K562 (cell line): Measurements from ENCODE around the gene DIS3L2. TPM values are rescaled to one million over a fixed set of nuclear protein-coding genes. Genes with fewer than 3 reads are reported as not detected.

Experiments
- ATAC-seq: fragments of 200-7000 bp; cut with Tn5 transposase; 3 replicates; pipeline ENCODE4 v1.9.1; 2020; ENCODE audit warnings: moderate library complexity
- BruUV-seq: library from RNA; stranded (reverse); fragments of 400-500 nt; replicated peaks from 2 replicates; lab custom pipeline; 2021; lab: Mats Ljungman, UMichigan
- CTCF ChIA-PET: fragments of 300-600 bp; formaldehyde crosslinking; extraction: SDS; loops from one replicate; lab custom pipeline; 2021; ENCODE audit warnings: low intra/inter-chr PET ratio; lab: Yijun Ruan, JAX
- POLR2A ChIA-PET: fragments of 300-600, 350-650 bp; sonication (Branson Sonifier 250); formaldehyde crosslinking; extraction: SDS; loops from one replicate; lab custom pipeline; 2021; ENCODE audit warnings: antibody characterized with exemption, inconsistent platforms; lab: Yijun Ruan, JAX
- DNase-seq, 4 experiments: peaks; one replicate each; pipeline versions ENCODE4 v3.0.0 to v3.0.0-alpha.2; 2011 to 2018; ENCODE audit warnings: low spot score in 3 of 4, mixed read lengths in 3 of 4; ENCODE audit errors: extremely low read depth in 1 of 4
- FAIRE-seq: peaks from 2 replicates; lab custom pipeline; 2011; peaks lifted over from hg19 to GRCh38; lab: Jason Lieb, UNC
- H2AFZ ChIP-seq: 2 replicates; pipeline ENCODE4 v1.6.0; 2011; ENCODE audit warnings: low read depth, low read length, control low read depth, inconsistent platforms
- H3K27ac ChIP-seq: fragments of 200-600 bp; 3 replicates; pipeline ENCODE4 v1.8.0; 2011; ENCODE audit warnings: low read depth, mild to moderate bottlenecking, control low read depth, inconsistent platforms, low read length, moderate library complexity, mixed read lengths; ENCODE audit errors: extremely low read depth
- H3K27me3 ChIP-seq, 2 experiments: fragments of 300-600 bp in 1 of 2; 2 replicates in 1 of 2; 3 replicates in 1 of 2; pipeline versions ENCODE4 v1.6.0 to v1.8.0; 2011; ENCODE audit warnings: inconsistent platforms in 2 of 2, low read length in 2 of 2, mild to moderate bottlenecking in 1 of 2, mixed read lengths in 1 of 2, moderate library complexity in 1 of 2; ENCODE audit not compliant: control insufficient read depth in 2 of 2, insufficient read depth in 2 of 2
- H3K36me3 ChIP-seq: fragments of 300-600 bp; 3 replicates; pipeline ENCODE4 v1.8.0; 2011; ENCODE audit warnings: mild to moderate bottlenecking, low read length, inconsistent platforms; ENCODE audit not compliant: control insufficient read depth, insufficient read depth
- H3K4me1 ChIP-seq, 2 experiments: fragments of 200-600 bp in 1 of 2; replicated peaks in 1 of 2; 2 replicates in 1 of 2; 3 replicates in 1 of 2; pipeline versions ENCODE4 v1.5.1 to v1.8.0; 2011; ENCODE audit warnings: inconsistent platforms in 2 of 2, low read length in 2 of 2, mild to moderate bottlenecking in 1 of 2, mixed read lengths in 1 of 2, moderate library complexity in 1 of 2; ENCODE audit not compliant: control insufficient read depth in 2 of 2, insufficient read depth in 2 of 2
- H3K4me2 ChIP-seq: 2 replicates; pipeline ENCODE4 v1.6.1; 2011; ENCODE audit warnings: low read length, control low read depth, inconsistent platforms, mixed read lengths; ENCODE audit not compliant: insufficient read depth
- H3K4me3 ChIP-seq: fragments of 200-600 bp; sonication (generic), shearing (Covaris generic); 2 replicates; pipeline ENCODE4 v1.5.1; 2016; ENCODE audit warnings: control low read depth, inconsistent platforms
- H3K79me2 ChIP-seq: fragments of 200-600 bp; 3 replicates; pipeline ENCODE4 v1.8.0; 2011; ENCODE audit warnings: low read length, inconsistent platforms; ENCODE audit not compliant: control insufficient read depth, insufficient read depth
- H3K9ac ChIP-seq, 2 experiments: 2 replicates each; pipeline versions ENCODE4 v1.6.0 to v1.6.1; 2011; ENCODE audit warnings: low read depth in 2 of 2, low read length in 2 of 2, control low read depth in 1 of 2, inconsistent platforms in 1 of 2, mild to moderate bottlenecking in 1 of 2, mixed read lengths in 1 of 2; ENCODE audit not compliant: insufficient read depth in 1 of 2
- H3K9me1 ChIP-seq: one replicate; pipeline ENCODE4 v1.6.0; 2011; ENCODE audit warnings: inconsistent platforms, mild to moderate bottlenecking, low read length, moderate library complexity; ENCODE audit not compliant: control insufficient read depth, insufficient read depth
- H3K9me3 ChIP-seq: replicated peaks from 2 replicates; pipeline ENCODE4 v1.5.1; 2011; ENCODE audit warnings: low read depth, low read length, inconsistent platforms; ENCODE audit not compliant: control insufficient read depth, insufficient read depth
- H4K20me1 ChIP-seq: replicated peaks from 2 replicates; pipeline ENCODE4 v1.6.1; 2011; ENCODE audit warnings: low read length, inconsistent platforms, mixed read lengths; ENCODE audit not compliant: control insufficient read depth, insufficient read depth
- NR2F6 ChIP-seq: fragments of 450-650 bp; formaldehyde crosslinking; IDR thresholded peaks from 2 replicates; pipeline ENCODE4 v1.4.0; 2020; ENCODE audit warnings: mild to moderate bottlenecking
- WGBS: fragments of 100-300 bp; shearing (Covaris generic); methylation state at CpG from one replicate; pipeline ENCODE4 v1.1.6; 2016; ENCODE audit warnings: low coverage, mixed read lengths; ENCODE audit not compliant: insufficient coverage; ENCODE audit errors: missing lambda C conversion rate; 5-methylcytosine and 5-hydroxymethylcytosine counted together
- in situ Hi-C: fragments of 300-500 bp; cut with MboI; formaldehyde crosslinking; loops from 4 replicates; pipeline ENCODE4 v1.15.0; 2018; ENCODE audit warnings: inconsistent platforms, mixed read lengths
- intact Hi-C: fragments of 100-400 bp; cut with micrococcal nuclease; formaldehyde crosslinking; loops from 2 replicates; pipeline ENCODE4 v1.14.2; 2022
- polyA plus RNA-seq, 8 experiments: library from polyadenylated mRNA; depleted of rRNA in 4 of 8; stranded (reverse) in 5 of 8; unstranded in 3 of 8; fragments of >200 nt; fragmentation: Nextera tagmentation in 2 of 8; fragmentation: Illumina TruSeq in 1 of 8; extraction: Ambion mirVana in 2 of 8; extraction: Trizol in 1 of 8; gene quantifications; 2 replicates each; pipeline versions ENCODE4 v1.2.1 to v1.2.3, GENCODE V29; 2011 to 2014; ENCODE audit warnings: inconsistent platforms in 1 of 8, missing spikeins in 1 of 8
- total RNA-seq, 7 experiments: library from RNA; depleted of rRNA in 6 of 7; stranded (reverse); fragments of >200 nt in 6 of 7; fragmentation: Illumina TruSeq in 2 of 7; extraction: Trizol in 2 of 7; gene quantifications; 2 replicates each; pipeline versions ENCODE4 v1.2.1 to v1.2.3, GENCODE V29; 2011 to 2021; ENCODE audit warnings: low replicate concordance in 1 of 7
- TF ChIP-seq, protein P1 (sequence below): fragments of 250-450 bp; sonication (Bioruptor Pico); IDR thresholded peaks from 2 replicates; pipeline ENCODE4 v1.4.0; 2020; ENCODE audit warnings: mild to moderate bottlenecking, moderate library complexity

The DIS3L2 gene
- total and polyA plus RNA-seq, 9 of the 15 experiments (the other 6 are each of a cell fraction or from before 2014, with no cell fraction given): 1.5 to 19.2 (median 11.2) TPM

GRCh38 chr2:231975001-231975400, 13.5 kb downstream of the DIS3L2 start:
- intact Hi-C loops: no loop called here
- no peaks in the 10 kb centered on the region for H3K9me1 ChIP-seq
- 81% methylated on average over 2 of the region's 2 CpGs for WGBS
- H3K9me3 ChIP-seq: no peaks in the 10 kb centered on the region
- no peak overlapping the region for H3K4me3 ChIP-seq
- TF ChIP-seq, protein P1, sequence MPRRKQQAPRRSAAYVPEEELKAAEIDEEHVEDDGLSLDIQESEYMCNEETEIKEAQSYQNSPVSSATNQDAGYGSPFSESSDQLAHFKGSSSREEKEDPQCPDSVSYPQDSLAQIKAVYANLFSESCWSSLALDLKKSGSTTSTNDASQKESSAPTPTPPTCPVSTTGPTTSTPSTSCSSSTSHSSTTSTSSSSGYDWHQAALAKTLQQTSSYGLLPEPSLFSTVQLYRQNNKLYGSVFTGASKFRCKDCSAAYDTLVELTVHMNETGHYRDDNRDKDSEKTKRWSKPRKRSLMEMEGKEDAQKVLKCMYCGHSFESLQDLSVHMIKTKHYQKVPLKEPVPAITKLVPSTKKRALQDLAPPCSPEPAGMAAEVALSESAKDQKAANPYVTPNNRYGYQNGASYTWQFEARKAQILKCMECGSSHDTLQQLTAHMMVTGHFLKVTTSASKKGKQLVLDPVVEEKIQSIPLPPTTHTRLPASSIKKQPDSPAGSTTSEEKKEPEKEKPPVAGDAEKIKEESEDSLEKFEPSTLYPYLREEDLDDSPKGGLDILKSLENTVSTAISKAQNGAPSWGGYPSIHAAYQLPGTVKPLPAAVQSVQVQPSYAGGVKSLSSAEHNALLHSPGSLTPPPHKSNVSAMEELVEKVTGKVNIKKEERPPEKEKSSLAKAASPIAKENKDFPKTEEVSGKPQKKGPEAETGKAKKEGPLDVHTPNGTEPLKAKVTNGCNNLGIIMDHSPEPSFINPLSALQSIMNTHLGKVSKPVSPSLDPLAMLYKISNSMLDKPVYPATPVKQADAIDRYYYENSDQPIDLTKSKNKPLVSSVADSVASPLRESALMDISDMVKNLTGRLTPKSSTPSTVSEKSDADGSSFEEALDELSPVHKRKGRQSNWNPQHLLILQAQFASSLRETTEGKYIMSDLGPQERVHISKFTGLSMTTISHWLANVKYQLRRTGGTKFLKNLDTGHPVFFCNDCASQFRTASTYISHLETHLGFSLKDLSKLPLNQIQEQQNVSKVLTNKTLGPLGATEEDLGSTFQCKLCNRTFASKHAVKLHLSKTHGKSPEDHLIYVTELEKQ (CRISPR knock-in tag): no peak
- H3K27ac ChIP-seq: no peak overlapping the region
- POLR2A ChIA-PET: interaction anchor here (2.6 kb wide), 1 partner anchor 11 kb away, joined by 12 read pairs; no protein-coding TSS in a partner anchor
- DNase-seq: no peak
- H4K20me1 ChIP-seq: no peaks in the 10 kb centered on the region
- H3K9ac ChIP-seq: no peak overlapping the region
- no peaks in the 10 kb centered on the region for H3K27me3 ChIP-seq
- no peaks in the 10 kb centered on the region for H3K4me1 ChIP-seq
- no peak overlapping the region for H3K4me2 ChIP-seq
- H3K36me3 ChIP-seq: no peaks in the 10 kb centered on the region
- CTCF ChIA-PET: no interaction called here
- no peak overlapping the region for H2AFZ ChIP-seq
- no peak for FAIRE-seq
- peaks cover 6% of the 10 kb centered on the region for H3K79me2 ChIP-seq
- BruUV-seq: no TSS peak
- no peak for ATAC-seq
- in situ Hi-C loops: no loop called here

GRCh38 chr2:231977430-231977829, 15.9 kb downstream of the DIS3L2 start:
- no peak overlapping the region for H3K4me3 ChIP-seq
- no peaks in the 10 kb centered on the region for H3K9me3 ChIP-seq
- in situ Hi-C loops (no loop called here), intact Hi-C loops (no loop called here)
- no peak for DNase-seq
- no peaks in the 10 kb centered on the region for H3K9me1 ChIP-seq
- no peak for ATAC-seq
- no peaks in the 10 kb centered on the region for H3K27me3 ChIP-seq
- H2AFZ ChIP-seq: no peak overlapping the region
- no peaks in the 10 kb centered on the region for H4K20me1 ChIP-seq
- no CpG with 5 or more reads among the region's 2 CpGs for WGBS
- TF ChIP-seq NR2F6 (CRISPR knock-in tag): no peak
- no peaks in the 10 kb centered on the region; the same call in 2 of the 3 replicates for H3K79me2 ChIP-seq
- POLR2A ChIA-PET: no interaction called here
- no peak overlapping the region for H3K27ac ChIP-seq
- no peaks in the 10 kb centered on the region for H3K4me1 ChIP-seq
- H3K4me2 ChIP-seq: no peak overlapping the region
- H3K9ac ChIP-seq: no peak overlapping the region
- FAIRE-seq: no peak
- CTCF ChIA-PET: no interaction called here
- H3K36me3 ChIP-seq: no peaks in the 10 kb centered on the region
- no TSS peak for BruUV-seq
